ENCODE results near the gene SLC29A1.
A peak's percentile ranks its signal among the peaks of the same experiment; 100 is the strongest.

Gene SLC29A1

DNA sequence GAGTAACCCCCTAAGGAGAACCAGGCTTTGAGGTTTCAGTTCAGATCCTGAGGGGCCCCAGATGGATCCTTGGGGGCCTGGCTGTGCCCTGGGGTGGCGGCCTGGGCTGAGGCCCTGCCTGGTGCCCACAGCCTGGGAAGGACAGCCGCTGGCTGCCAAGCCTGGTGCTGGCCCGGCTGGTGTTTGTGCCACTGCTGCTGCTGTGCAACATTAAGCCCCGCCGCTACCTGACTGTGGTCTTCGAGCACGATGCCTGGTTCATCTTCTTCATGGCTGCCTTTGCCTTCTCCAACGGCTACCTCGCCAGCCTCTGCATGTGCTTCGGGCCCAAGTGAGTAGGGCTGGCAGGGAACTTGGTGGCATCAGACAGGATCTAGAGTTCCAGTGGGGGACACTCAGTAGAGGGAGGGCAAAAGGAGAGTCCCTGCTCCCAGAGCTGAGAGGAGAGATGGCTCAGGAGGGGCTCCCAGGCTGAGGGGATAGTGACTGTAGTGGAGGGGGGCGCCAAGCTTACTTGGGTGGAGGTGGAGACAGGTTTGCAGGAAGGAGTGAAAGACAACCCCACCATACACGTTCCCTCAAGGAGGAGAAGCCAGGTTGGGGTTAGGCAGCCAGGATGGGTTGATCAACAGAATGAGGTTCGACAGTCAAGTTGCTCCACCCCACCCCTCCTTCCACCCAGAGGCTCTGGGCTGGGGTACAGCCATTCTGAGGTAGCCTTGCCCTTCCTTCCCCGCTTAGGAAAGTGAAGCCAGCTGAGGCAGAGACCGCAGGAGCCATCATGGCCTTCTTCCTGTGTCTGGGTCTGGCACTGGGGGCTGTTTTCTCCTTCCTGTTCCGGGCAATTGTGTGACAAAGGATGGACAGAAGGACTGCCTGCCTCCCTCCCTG lies 9.5 kb downstream of the SLC29A1 start:
- Histone ChIP-seq H2BK12ac (ENCODE audit: low read length) (peak overlapping the region; percentile 23), H4K91ac (ENCODE audit: low read depth, low read length) (peak overlapping the region; percentile 62), H2BK5ac (ENCODE audit: low read depth, low read length, poor library complexity) (peak overlapping the region; percentile 1), H3K4me3 (ENCODE audit: low read depth, low read length) (no peak overlapping the region), H3K4ac (ENCODE audit: low read depth, low read length) (peak overlapping the region; percentile 21), H3K18ac (ENCODE audit: low read length) (peak overlapping the region; percentile 16), H3K9ac (ENCODE audit: low read length) (no peak overlapping the region), H3K79me1 (ENCODE audit: low read length) (peaks cover 26% of the 10 kb centered on the region), H3K23ac (ENCODE audit: low read length) (no peak overlapping the region), H2AK5ac (ENCODE audit: low read length) (peak overlapping the region; percentile 1), H2AFZ (ENCODE audit: insufficient read depth, low read length, poor library complexity) (no peak overlapping the region), H3K36me3 (ENCODE audit: control insufficient read depth in 1 of 2, insufficient read depth in 2 of 2, low read length in 2 of 2) (peaks cover 43 to 55% of the 10 kb centered on the region in 2 experiments), H3K27me3 (ENCODE audit: insufficient read depth, low read length) (no peaks in the 10 kb centered on the region), H2BK120ac (ENCODE audit: insufficient read depth, low read length, poor library complexity) (no peak overlapping the region), H3K79me2 (ENCODE audit: control insufficient read depth, insufficient read depth, low read length, poor library complexity) (peaks cover 2% of the 10 kb centered on the region), H3K27ac (ENCODE audit: low read depth, low read length) (peak overlapping the region; percentile 69), H3K9me3 (ENCODE audit: insufficient read depth, low read depth, low read length) (peaks cover 3% of the 10 kb centered on the region), H3K4me1 (ENCODE audit: control insufficient read depth in 1 of 2, insufficient read depth in 2 of 2, low read length in 2 of 2) (peaks cover 32 to 47% of the 10 kb centered on the region in 2 experiments), H3K14ac (ENCODE audit: low read length) (no peak overlapping the region), H4K12ac (ENCODE audit: low read depth, low read length) (no peak overlapping the region), H3K4me2 (ENCODE audit: low read length) (no peak overlapping the region), H4K8ac (ENCODE audit: low read depth, low read length) (no peak overlapping the region)
- no CpG with 5 or more reads among the region's 16 CpGs for WGBS (ENCODE audit: extremely low coverage, insufficient coverage, insufficient read length)
- DNase-seq: no peak

DNA sequence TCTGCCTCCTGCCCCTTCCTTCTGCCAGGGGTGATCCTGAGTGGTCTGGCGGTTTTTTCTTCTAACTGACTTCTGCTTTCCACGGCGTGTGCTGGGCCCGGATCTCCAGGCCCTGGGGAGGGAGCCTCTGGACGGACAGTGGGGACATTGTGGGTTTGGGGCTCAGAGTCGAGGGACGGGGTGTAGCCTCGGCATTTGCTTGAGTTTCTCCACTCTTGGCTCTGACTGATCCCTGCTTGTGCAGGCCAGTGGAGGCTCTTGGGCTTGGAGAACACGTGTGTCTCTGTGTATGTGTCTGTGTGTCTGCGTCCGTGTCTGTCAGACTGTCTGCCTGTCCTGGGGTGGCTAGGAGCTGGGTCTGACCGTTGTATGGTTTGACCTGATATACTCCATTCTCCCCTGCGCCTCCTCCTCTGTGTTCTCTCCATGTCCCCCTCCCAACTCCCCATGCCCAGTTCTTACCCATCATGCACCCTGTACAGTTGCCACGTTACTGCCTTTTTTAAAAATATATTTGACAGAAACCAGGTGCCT lies 10.2 kb downstream of the SLC29A1 start:
- Histone ChIP-seq H3K18ac (ENCODE audit: low read length) (peak overlapping the region; percentile 11), H3K23ac (ENCODE audit: low read length) (no peak overlapping the region), H2AK5ac (ENCODE audit: low read length) (peak overlapping the region; percentile 57), H4K12ac (ENCODE audit: low read depth, low read length) (no peak overlapping the region), H3K9ac (ENCODE audit: low read length) (no peak overlapping the region), H3K9me3 (ENCODE audit: insufficient read depth, low read depth, low read length) (peaks cover 4% of the 10 kb centered on the region), H2AFZ (ENCODE audit: insufficient read depth, low read length, poor library complexity) (no peak overlapping the region), H3K79me1 (ENCODE audit: low read length) (peaks cover 26% of the 10 kb centered on the region), H3K4me3 (ENCODE audit: low read depth, low read length) (no peak overlapping the region), H2BK5ac (ENCODE audit: low read depth, low read length, poor library complexity) (peak overlapping the region; percentile 1), H2BK12ac (ENCODE audit: low read length) (peak overlapping the region; percentile 66), H4K8ac (ENCODE audit: low read depth, low read length) (peak overlapping the region; percentile 11), H3K4ac (ENCODE audit: low read depth, low read length) (peak overlapping the region; percentile 21), H4K91ac (ENCODE audit: low read depth, low read length) (peak overlapping the region; percentile 62), H3K27ac (ENCODE audit: low read depth, low read length) (peak overlapping the region; percentile 69), H3K27me3 (ENCODE audit: insufficient read depth, low read length) (no peaks in the 10 kb centered on the region), H3K79me2 (ENCODE audit: control insufficient read depth, insufficient read depth, low read length, poor library complexity) (peaks cover 2% of the 10 kb centered on the region), H3K4me2 (ENCODE audit: low read length) (no peak overlapping the region), H2BK120ac (ENCODE audit: insufficient read depth, low read length, poor library complexity) (peak overlapping the region; percentile 27), H3K14ac (ENCODE audit: low read length) (peak overlapping the region; percentile 48), H3K4me1 (ENCODE audit: control insufficient read depth in 1 of 2, insufficient read depth in 2 of 2, low read length in 2 of 2) (peaks cover 27 to 42% of the 10 kb centered on the region in 2 experiments), H3K36me3 (ENCODE audit: control insufficient read depth in 1 of 2, insufficient read depth in 2 of 2, low read length in 2 of 2) (peaks cover 40 to 51% of the 10 kb centered on the region in 2 experiments)
- WGBS (ENCODE audit: extremely low coverage, insufficient coverage, insufficient read length): no CpG with 5 or more reads among the region's 14 CpGs
- no peak for DNase-seq

DNA sequence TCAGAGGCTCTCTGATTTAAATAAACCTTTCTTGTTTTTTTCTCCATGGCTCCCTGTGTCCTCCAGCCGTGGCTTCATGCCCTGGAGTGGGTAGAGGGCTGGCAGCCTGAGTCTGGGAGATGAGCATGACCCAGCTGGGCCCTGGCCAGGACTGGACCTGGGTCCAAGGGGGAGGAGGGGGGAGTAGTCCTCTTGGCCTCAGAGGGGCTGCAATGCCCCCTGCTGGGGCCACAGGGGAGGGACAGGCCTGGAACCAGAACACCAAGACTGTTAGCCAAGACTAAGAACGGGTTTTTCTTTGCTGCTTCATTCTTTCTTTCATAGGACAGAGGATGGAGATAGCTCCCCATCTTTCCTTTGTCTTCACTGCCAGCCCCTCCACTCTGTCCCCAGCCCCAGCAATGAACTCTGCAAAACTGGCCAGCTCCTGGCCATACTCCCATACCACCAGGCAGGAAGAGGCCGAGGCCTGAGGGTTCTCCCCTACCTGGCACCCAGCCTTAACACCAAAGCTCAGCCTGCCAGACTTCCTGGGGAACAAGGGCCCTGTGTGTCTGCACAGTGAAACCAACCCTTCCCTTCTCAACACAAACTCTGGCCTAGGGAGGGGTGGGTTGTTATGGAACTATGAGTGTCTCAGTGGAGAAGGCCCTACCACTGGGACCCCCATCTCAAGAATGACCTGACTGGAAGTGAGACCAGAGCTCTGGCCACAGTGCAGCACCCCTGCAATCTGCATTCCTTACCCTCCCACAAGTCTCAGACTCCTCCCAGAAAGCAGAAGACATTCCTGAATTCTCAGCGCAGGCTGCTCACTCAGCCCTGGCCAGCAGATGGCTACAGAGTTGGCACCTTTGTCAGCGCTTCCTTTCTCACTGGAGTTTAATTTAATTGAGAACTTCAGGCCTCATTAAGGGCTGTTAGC lies 11.0 kb downstream of the SLC29A1 start:
- Histone ChIP-seq H3K79me1 (ENCODE audit: low read length) (peaks cover 26% of the 10 kb centered on the region), H3K27me3 (ENCODE audit: insufficient read depth, low read length) (no peaks in the 10 kb centered on the region), H3K4me1 (ENCODE audit: control insufficient read depth in 1 of 2, insufficient read depth in 2 of 2, low read length in 2 of 2) (peaks cover 24 to 37% of the 10 kb centered on the region in 2 experiments), H2BK12ac (ENCODE audit: low read length) (peak overlapping the region; percentile 67), H3K36me3 (ENCODE audit: control insufficient read depth in 1 of 2, insufficient read depth in 2 of 2, low read length in 2 of 2) (peaks cover 33 to 45% of the 10 kb centered on the region in 2 experiments), H2AFZ (ENCODE audit: insufficient read depth, low read length, poor library complexity) (peak overlapping the region; percentile 46), H4K8ac (ENCODE audit: low read depth, low read length) (peak overlapping the region; percentile 57), H3K9ac (ENCODE audit: low read length) (no peak overlapping the region), H3K23ac (ENCODE audit: low read length) (no peak overlapping the region), H3K14ac (ENCODE audit: low read length) (peak overlapping the region; percentile 35), H2BK5ac (ENCODE audit: low read depth, low read length, poor library complexity) (peak overlapping the region; percentile 73), H3K4me3 (ENCODE audit: low read depth, low read length) (no peak overlapping the region), H3K27ac (ENCODE audit: low read depth, low read length) (peak overlapping the region; percentile 69), H2AK5ac (ENCODE audit: low read length) (peak overlapping the region; percentile 80), H3K18ac (ENCODE audit: low read length) (peak overlapping the region; percentile 44), H3K4me2 (ENCODE audit: low read length) (no peak overlapping the region), H4K91ac (ENCODE audit: low read depth, low read length) (peak overlapping the region; percentile 81), H2BK120ac (ENCODE audit: insufficient read depth, low read length, poor library complexity) (peak overlapping the region; percentile 58), H3K4ac (ENCODE audit: low read depth, low read length) (peak overlapping the region; percentile 14), H3K9me3 (ENCODE audit: insufficient read depth, low read depth, low read length) (peaks cover 6% of the 10 kb centered on the region), H4K12ac (ENCODE audit: low read depth, low read length) (peak overlapping the region; percentile 24), H3K79me2 (ENCODE audit: control insufficient read depth, insufficient read depth, low read length, poor library complexity) (peaks cover 2% of the 10 kb centered on the region)
- peak in 1 of 2 donors; percentile 57 for DNase-seq
- WGBS (ENCODE audit: extremely low coverage, insufficient coverage, insufficient read length): no CpG with 5 or more reads among the region's 5 CpGs

DNA sequence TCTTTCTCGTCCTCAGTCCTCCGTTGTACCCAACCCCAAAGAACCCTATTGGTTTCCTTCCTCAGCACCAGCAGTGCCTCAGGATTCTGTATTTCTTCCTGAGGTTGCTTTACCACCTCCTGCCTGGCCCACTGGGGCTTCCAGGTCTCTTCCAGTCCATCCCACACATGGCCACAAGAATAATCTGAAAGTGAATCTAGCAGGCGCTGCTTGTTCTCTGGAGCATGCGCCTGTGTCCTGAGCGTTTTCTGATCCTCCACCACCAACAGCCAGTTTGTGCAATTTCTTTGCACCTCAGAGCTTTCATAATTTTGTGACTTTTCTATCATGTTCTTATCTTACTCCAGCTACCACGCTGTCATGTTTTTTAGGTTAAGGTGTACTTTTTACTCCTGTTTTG lies 11.9 kb downstream of the SLC29A1 start:
- Histone ChIP-seq H2AK5ac (ENCODE audit: low read length) (no peak overlapping the region), H3K79me1 (ENCODE audit: low read length) (peaks cover 23% of the 10 kb centered on the region), H3K36me3 (ENCODE audit: control insufficient read depth in 1 of 2, insufficient read depth in 2 of 2, low read length in 2 of 2) (peaks cover 24 to 36% of the 10 kb centered on the region in 2 experiments), H3K79me2 (ENCODE audit: control insufficient read depth, insufficient read depth, low read length, poor library complexity) (peaks cover 2% of the 10 kb centered on the region), H3K4me2 (ENCODE audit: low read length) (no peak overlapping the region), H3K9ac (ENCODE audit: low read length) (no peak overlapping the region), H4K8ac (ENCODE audit: low read depth, low read length) (no peak overlapping the region), H3K4ac (ENCODE audit: low read depth, low read length) (no peak overlapping the region), H4K12ac (ENCODE audit: low read depth, low read length) (no peak overlapping the region), H3K4me1 (ENCODE audit: control insufficient read depth in 1 of 2, insufficient read depth in 2 of 2, low read length in 2 of 2) (peaks cover 20 to 33% of the 10 kb centered on the region in 2 experiments), H4K91ac (ENCODE audit: low read depth, low read length) (no peak overlapping the region), H3K4me3 (ENCODE audit: low read depth, low read length) (no peak overlapping the region), H2BK5ac (ENCODE audit: low read depth, low read length, poor library complexity) (no peak overlapping the region), H3K18ac (ENCODE audit: low read length) (no peak overlapping the region), H2BK120ac (ENCODE audit: insufficient read depth, low read length, poor library complexity) (no peak overlapping the region), H3K23ac (ENCODE audit: low read length) (no peak overlapping the region), H3K14ac (ENCODE audit: low read length) (no peak overlapping the region), H3K27ac (ENCODE audit: low read depth, low read length) (no peak overlapping the region), H3K27me3 (ENCODE audit: insufficient read depth, low read length) (no peaks in the 10 kb centered on the region), H3K9me3 (ENCODE audit: insufficient read depth, low read depth, low read length) (peaks cover 6% of the 10 kb centered on the region), H2BK12ac (ENCODE audit: low read length) (peak overlapping the region; percentile 2), H2AFZ (ENCODE audit: insufficient read depth, low read length, poor library complexity) (no peak overlapping the region)
- no CpG with 5 or more reads among the region's 6 CpGs for WGBS (ENCODE audit: extremely low coverage, insufficient coverage, insufficient read length)
- no peak for DNase-seq
